Fibroblast of mammary gland (primary cell): Measurements from ENCODE around the gene NMNAT2.
"Not testable (repeated sequence)": the region's sequence is repeated elsewhere in the genome, so short reads cannot be mapped to it uniquely, and the experiment has no call there.

Experiments used
- DNase-seq: peaks from one replicate; pipeline ENCODE4 v3.0.0-alpha.2; 2010; ENCODE audit warnings: low read depth
- H3K4me3 ChIP-seq: 2 replicates; pipeline ENCODE4 v1.5.1; 2011; ENCODE audit warnings: low read depth, mild to moderate bottlenecking, low read length, moderate library complexity; ENCODE audit not compliant: control insufficient read depth
- CTCF ChIP-seq: conservative IDR thresholded peaks from 2 replicates; pipeline ENCODE4 v1.5.1; 2011; ENCODE audit warnings: low read depth, low read length, inconsistent platforms; ENCODE audit not compliant: control insufficient read depth, insufficient read depth

NMNAT2 gene

DNA sequence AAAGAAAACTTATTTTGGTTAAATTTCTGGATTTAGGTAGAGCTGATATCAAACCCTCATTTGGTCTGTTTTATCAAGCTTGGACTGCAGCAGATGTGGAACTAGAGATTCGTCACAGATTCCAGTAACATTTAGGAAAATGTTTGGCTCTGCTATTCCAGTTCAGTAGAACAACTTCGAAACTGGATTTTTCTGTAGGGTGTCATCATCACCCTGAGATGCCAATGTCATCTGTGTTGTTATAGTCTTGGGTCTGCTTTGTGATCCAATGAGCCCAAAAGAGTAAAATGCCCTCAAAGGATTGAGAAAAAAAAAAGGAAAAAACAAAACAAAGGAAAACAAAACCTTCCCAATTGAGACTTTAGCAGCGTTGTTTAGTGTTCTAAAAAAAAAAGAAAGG, 176.7 kb downstream of the NMNAT2 start:
- H3K4me3 ChIP-seq, result no peak overlapping the region
- no peak for TF ChIP-seq CTCF
- DNase-seq, result peak; percentile 66

DNA sequence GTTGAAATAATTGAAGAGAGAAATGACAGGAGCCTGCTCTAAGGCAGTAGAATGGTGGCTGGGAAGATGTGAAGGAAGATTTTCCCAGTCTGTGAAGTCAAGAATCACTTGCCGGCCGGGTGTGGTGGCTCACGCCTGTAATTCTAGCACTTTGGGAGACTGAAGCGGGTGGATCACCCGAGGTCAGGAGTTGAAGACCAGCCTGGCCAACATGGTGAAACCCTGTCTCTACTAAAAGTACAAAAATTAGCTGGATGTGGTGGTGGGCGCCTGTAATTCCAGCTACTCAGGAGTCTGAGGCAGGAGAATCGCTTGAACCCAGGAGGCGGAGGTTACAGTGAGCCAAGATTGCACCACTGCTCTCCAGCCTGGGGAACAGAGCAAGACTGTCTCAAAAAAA, 177.3 kb downstream of the NMNAT2 start:
- not testable (repeated sequence) for DNase-seq, H3K4me3 ChIP-seq

- TF ChIP-seq CTCF, result no peak
- no peak for DNase-seq
- no peak overlapping the region for H3K4me3 ChIP-seq
Measured at GRCh38 chr1:183240526-183240825, 177.7 kb downstream of the NMNAT2 start.

- no peak for DNase-seq
- no peak overlapping the region for H3K4me3 ChIP-seq
Measured at GRCh38 chr1:183239793-183240525, 178.2 kb downstream of the NMNAT2 start.

DNA sequence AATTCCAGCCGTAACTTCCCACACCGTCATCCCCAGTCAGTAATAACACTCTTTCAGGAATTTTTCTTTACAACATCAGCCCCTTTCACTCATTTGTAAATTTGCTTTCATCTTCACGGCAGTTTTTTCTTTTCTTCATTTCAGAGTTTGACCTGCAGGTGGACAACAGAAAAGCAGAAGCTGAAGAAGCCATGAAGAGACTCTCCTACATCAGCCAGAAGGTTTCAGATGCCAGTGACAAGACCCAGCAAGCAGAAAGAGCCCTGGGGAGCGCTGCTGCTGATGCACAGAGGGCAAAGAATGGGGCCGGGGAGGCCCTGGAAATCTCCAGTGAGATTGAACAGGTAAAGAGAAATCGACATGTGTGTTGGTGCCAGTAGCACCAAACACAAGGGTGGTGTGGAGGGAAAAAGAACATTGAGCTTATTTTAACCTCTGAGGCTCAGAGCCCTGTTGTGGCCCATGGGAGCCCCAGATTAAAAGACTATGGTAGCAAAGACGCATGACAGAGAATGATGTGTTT, 178.9 kb downstream of the NMNAT2 start:
- H3K4me3 ChIP-seq, result no peak overlapping the region
- TF ChIP-seq CTCF, result no peak
- no peak for DNase-seq

More at GRCh38 chr1:183239793-183240525, 178.2 kb downstream of the NMNAT2 start:
- TF ChIP-seq CTCF, result no peak

DNA sequence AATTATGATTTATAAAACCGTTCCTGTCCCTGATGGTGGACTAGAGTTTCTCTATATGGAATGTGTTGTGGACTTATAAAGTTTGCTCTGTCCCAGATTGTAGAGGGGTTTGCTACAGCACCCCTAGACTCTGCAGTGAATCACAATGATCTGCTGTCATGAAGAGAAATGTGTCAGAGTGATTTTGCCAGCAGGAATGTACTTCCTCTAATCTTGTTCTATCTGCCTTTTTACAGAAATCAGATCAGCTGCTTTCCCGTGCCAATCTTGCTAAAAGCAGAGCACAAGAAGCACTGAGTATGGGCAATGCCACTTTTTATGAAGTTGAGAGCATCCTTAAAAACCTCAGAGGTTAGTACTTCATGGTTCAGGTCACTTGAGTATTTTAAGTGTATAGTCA, 180.1 kb downstream of the NMNAT2 start:
- peak; percentile 64 for DNase-seq
- TF ChIP-seq CTCF, result no peak
- H3K4me3 ChIP-seq, result no peak overlapping the region

- H3K4me3 ChIP-seq, result no peak overlapping the region
- no peak for DNase-seq
Measured at GRCh38 chr1:183237046-183237445, 181.1 kb downstream of the NMNAT2 start.

More at GRCh38 chr1:183237046-183237445, 181.1 kb downstream of the NMNAT2 start:
- no peak for TF ChIP-seq CTCF
